ENCODE data around the gene RPS27. TPM values are rescaled to one million over a fixed set of nuclear protein-coding genes. Genes with fewer than 3 reads are reported as not detected.
"Not testable (repeated sequence)": the region's sequence is repeated elsewhere in the genome, so short reads cannot be mapped to it uniquely, and the experiment has no call there.

The RPS27 gene
- total RNA-seq, 1 donor from 2014 or later: 1,149 TPM

- peak overlapping the region; percentile 26 for H3K4me2 ChIP-seq (ENCODE audit: low read length)
- no peak overlapping the region for H3K27ac Mint-ChIP-seq (ENCODE audit: unreplicated experiment)
- H3K9me3 Mint-ChIP-seq (ENCODE audit: unreplicated experiment): no peaks in the 10 kb centered on the region
Observed at GRCh38 chr1:154006136-154006535, 15.6 kb downstream of the RPS27 start.

GRCh38 chr1:154012129-154012528 lies 21.6 kb downstream of the RPS27 start:
- H3K27ac Mint-ChIP-seq (ENCODE audit: unreplicated experiment): no peak overlapping the region
- Histone ChIP-seq H3K4me1 (ENCODE audit: insufficient read depth, low read length) (no peaks in the 10 kb centered on the region), H3K79me2 (ENCODE audit: insufficient read depth, low read length) (no peaks in the 10 kb centered on the region), H3K9ac (ENCODE audit: low read length) (no peak overlapping the region), H3K9me3 (ENCODE audit: insufficient read depth, low read depth, low read length) (no peaks in the 10 kb centered on the region), H4K20me1 (ENCODE audit: insufficient read depth, low read length) (no peaks in the 10 kb centered on the region), H3K27me3 (ENCODE audit: insufficient read depth, low read length) (no peaks in the 10 kb centered on the region), H3K36me3 (ENCODE audit: insufficient read depth, low read length) (no peaks in the 10 kb centered on the region), H3K27ac (ENCODE audit: low read depth, low read length) (no peak overlapping the region), H2AFZ (ENCODE audit: low read depth, low read length) (no peak overlapping the region), H3K4me3 (ENCODE audit: insufficient read depth, low read depth, low read length) (no peak overlapping the region), H3K4me2 (ENCODE audit: low read length) (no peak overlapping the region)
- H3K4me1 Mint-ChIP-seq (ENCODE audit: low read depth, unreplicated experiment): no peaks in the 10 kb centered on the region
- H3K27me3 Mint-ChIP-seq (ENCODE audit: low read depth, unreplicated experiment): no peaks in the 10 kb centered on the region
- DNase-seq (ENCODE audit: low read depth) (no peak), FAIRE-seq (no peak)
- H3K36me3 Mint-ChIP-seq (ENCODE audit: low read depth, unreplicated experiment): no peaks in the 10 kb centered on the region
- H3K4me3 Mint-ChIP-seq (ENCODE audit: unreplicated experiment): no peak overlapping the region
- H3K9me3 Mint-ChIP-seq (ENCODE audit: unreplicated experiment): no peaks in the 10 kb centered on the region
- TF ChIP-seq EZH2 (IDR thresholded peaks at IDR 0.05; ENCODE audit: insufficient read depth, low read length) (no peak), CTCF (IDR thresholded peaks at IDR 0.05; ENCODE audit: insufficient read depth, low read depth, low read length) (no peak)

More at GRCh38 chr1:154006136-154006535, 15.6 kb downstream of the RPS27 start:
- FAIRE-seq (no peak), DNase-seq (ENCODE audit: low read depth) (peak; percentile 44)
- H4K20me1 ChIP-seq (ENCODE audit: insufficient read depth, low read length): peaks cover 4% of the 10 kb centered on the region
- no peaks in the 10 kb centered on the region for H3K36me3 Mint-ChIP-seq (ENCODE audit: low read depth, unreplicated experiment)
- peaks cover 6% of the 10 kb centered on the region for H3K4me1 Mint-ChIP-seq (ENCODE audit: low read depth, unreplicated experiment)
- no peaks in the 10 kb centered on the region for H3K9me3 ChIP-seq (ENCODE audit: insufficient read depth, low read depth, low read length)
- H3K4me3 ChIP-seq (ENCODE audit: insufficient read depth, low read depth, low read length): no peak overlapping the region
- no peaks in the 10 kb centered on the region for H3K27me3 Mint-ChIP-seq (ENCODE audit: low read depth, unreplicated experiment)
- H3K9ac ChIP-seq (ENCODE audit: low read length): no peak overlapping the region
- no peak overlapping the region for H3K4me3 Mint-ChIP-seq (ENCODE audit: unreplicated experiment)
- no peaks in the 10 kb centered on the region for H3K79me2 ChIP-seq (ENCODE audit: insufficient read depth, low read length)
- no peak overlapping the region for H2AFZ ChIP-seq (ENCODE audit: low read depth, low read length)
- H3K27me3 ChIP-seq (ENCODE audit: insufficient read depth, low read length): no peaks in the 10 kb centered on the region
- TF ChIP-seq CTCF (IDR thresholded peaks at IDR 0.05; ENCODE audit: insufficient read depth, low read depth, low read length) (no peak), EZH2 (IDR thresholded peaks at IDR 0.05; ENCODE audit: insufficient read depth, low read length) (no peak)
- no peak overlapping the region for H3K27ac ChIP-seq (ENCODE audit: low read depth, low read length)
- H3K36me3 ChIP-seq (ENCODE audit: insufficient read depth, low read length): no peaks in the 10 kb centered on the region
- peaks cover 17% of the 10 kb centered on the region for H3K4me1 ChIP-seq (ENCODE audit: insufficient read depth, low read length)

GRCh38 chr1:154012543-154012942 lies 22.0 kb downstream of the RPS27 start:
- H3K4me3 ChIP-seq (ENCODE audit: insufficient read depth, low read depth, low read length); H3K27ac Mint-ChIP-seq (ENCODE audit: unreplicated experiment); H3K9me3 Mint-ChIP-seq (ENCODE audit: unreplicated experiment); H3K36me3 ChIP-seq (ENCODE audit: insufficient read depth, low read length); H3K9me3 ChIP-seq (ENCODE audit: insufficient read depth, low read depth, low read length); H3K4me2 ChIP-seq (ENCODE audit: low read length); H3K79me2 ChIP-seq (ENCODE audit: insufficient read depth, low read length); H3K4me1 ChIP-seq (ENCODE audit: insufficient read depth, low read length); H3K4me1 Mint-ChIP-seq (ENCODE audit: low read depth, unreplicated experiment); H3K27me3 Mint-ChIP-seq (ENCODE audit: low read depth, unreplicated experiment); DNase-seq (ENCODE audit: low read depth); H3K9ac ChIP-seq (ENCODE audit: low read length); H4K20me1 ChIP-seq (ENCODE audit: insufficient read depth, low read length); H3K4me3 Mint-ChIP-seq (ENCODE audit: unreplicated experiment); H3K27me3 ChIP-seq (ENCODE audit: insufficient read depth, low read length); H3K36me3 Mint-ChIP-seq (ENCODE audit: low read depth, unreplicated experiment); H3K27ac ChIP-seq (ENCODE audit: low read depth, low read length); FAIRE-seq; H2AFZ ChIP-seq (ENCODE audit: low read depth, low read length): not testable (repeated sequence)

Data from astrocyte (in vitro differentiated cells and primary cell).